CD4-positive, alpha-beta memory T cell (primary cell): Measurements from ENCODE around the gene APOL1. TPM values are rescaled to one million over a fixed set of nuclear protein-coding genes. Genes with fewer than 3 reads are reported as not detected.
A peak's percentile ranks its signal among the peaks of the same experiment; 100 is the strongest.

Experiments used
- CTCF ChIA-PET: fragments of 350-600 bp; sonication (Branson Sonifier 250); formaldehyde crosslinking; loops from one replicate; lab custom pipeline; 2021; ENCODE audit warnings: inconsistent platforms; ENCODE audit not compliant: partially characterized antibody; lab: Charles Lee
- POLR2A ChIA-PET: fragments of 350-600 bp; sonication (Branson Sonifier 250); formaldehyde crosslinking; loops from one replicate; lab custom pipeline; 2021; ENCODE audit not compliant: partially characterized antibody; lab: Charles Lee
- DNase-seq, 5 donors: peaks; one replicate each; pipeline versions ENCODE4 v3.0.0 to v3.0.0-alpha.2; 2020 to 2022; ENCODE audit warnings: mixed read lengths in 1 of 5
- H3K27ac ChIP-seq: one replicate; pipeline ENCODE4 v1.7.0; 2013; ENCODE audit warnings: low read depth, low read length
- H3K27me3 ChIP-seq: 2 replicates; pipeline ENCODE4 v1.7.0; 2013; ENCODE audit warnings: mild to moderate bottlenecking, low read length, moderate library complexity; ENCODE audit not compliant: insufficient read depth
- H3K36me3 ChIP-seq: 2 replicates; pipeline ENCODE4 v1.7.0; 2013; ENCODE audit warnings: mild to moderate bottlenecking, low read length, moderate library complexity; ENCODE audit not compliant: insufficient read depth
- H3K4me1 ChIP-seq: 2 replicates; pipeline ENCODE4 v1.7.0; 2013; ENCODE audit warnings: mild to moderate bottlenecking, low read length, moderate library complexity; ENCODE audit not compliant: insufficient read depth
- H3K4me3 ChIP-seq, 2 donors: one replicate each; pipeline ENCODE4 v1.7.0; 2013; ENCODE audit warnings: low read length in 2 of 2, mild to moderate bottlenecking in 1 of 2
- H3K9me3 ChIP-seq, 2 donors: one replicate each; pipeline ENCODE4 v1.7.0; 2013; ENCODE audit warnings: low read length in 2 of 2, control low read depth in 1 of 2; ENCODE audit not compliant: control insufficient read depth in 1 of 2
- H3K27ac Mint-ChIP-seq, 7 donors: one replicate each; pipeline ENCODE4 v1.8.0; 2020 to 2021; ENCODE audit warnings: mixed read lengths in 7 of 7, mild to moderate bottlenecking in 6 of 7, inconsistent platforms in 3 of 7, moderate library complexity in 3 of 7
- H3K27me3 Mint-ChIP-seq, 2 donors: one replicate each; pipeline ENCODE4 v1.8.0; 2020 to 2021; ENCODE audit warnings: mixed read lengths in 2 of 2
- H3K36me3 Mint-ChIP-seq, 2 donors: one replicate each; pipeline ENCODE4 v1.8.0; 2020 to 2021; ENCODE audit warnings: mixed read lengths in 2 of 2, inconsistent platforms in 1 of 2, mild to moderate bottlenecking in 1 of 2
- H3K4me1 Mint-ChIP-seq, 4 donors: one replicate each; pipeline ENCODE4 v1.8.0; 2020 to 2021; ENCODE audit warnings: mixed read lengths in 4 of 4, mild to moderate bottlenecking in 1 of 4
- H3K4me3 Mint-ChIP-seq, 8 donors: one replicate each; pipeline ENCODE4 v1.8.0; 2020 to 2021; ENCODE audit warnings: mixed read lengths in 8 of 8, mild to moderate bottlenecking in 7 of 8, moderate library complexity in 6 of 8, inconsistent platforms in 3 of 8
- H3K9me3 Mint-ChIP-seq, 8 donors: one replicate each; pipeline ENCODE4 v1.8.0; 2020 to 2021; ENCODE audit warnings: mixed read lengths in 8 of 8, mild to moderate bottlenecking in 5 of 8, inconsistent platforms in 3 of 8, moderate library complexity in 1 of 8
- intact Hi-C: fragments of 100-400 bp; cut with micrococcal nuclease; formaldehyde crosslinking; loops from one replicate; pipeline ENCODE4 v1.15.1; 2023
- polyA plus RNA-seq, 2 donors: library from polyadenylated mRNA; unstranded; fragments of 300-500 nt; fragmentation: Illumina TruSeq; gene quantifications; one replicate each; pipeline ENCODE4 v1.2.3, GENCODE V29; 2021
- total RNA-seq, 2 experiments: library from RNA; stranded (reverse); gene quantifications; one replicate each; pipeline ENCODE4 v1.2.3, GENCODE V29; 2021

Gene APOL1
- total and polyA plus RNA-seq, 4 experiments from 2014 or later = 6.3 to 31.2 (median 26.2) TPM

GRCh38 chr22:36215981-36216380 lies 37.0 kb upstream of the APOL1 start:
- H3K4me3 Mint-ChIP-seq = no peak overlapping the region
- H3K4me1 Mint-ChIP-seq = peaks cover 2 to 5% (median 3%) of the 10 kb centered on the region in 4 donors
- Histone ChIP-seq H3K9me3 (no peaks in the 10 kb centered on the region), H3K27me3 (no peaks in the 10 kb centered on the region), H3K27ac (no peak overlapping the region), H3K36me3 (no peaks in the 10 kb centered on the region), H3K4me1 (peaks cover 2% of the 10 kb centered on the region), H3K4me3 (no peak overlapping the region)
- intact Hi-C loops = no loop called here
- ChIA-PET POLR2A (no interaction called here), CTCF (interaction anchor here (1.3 to 2.2 kb wide), 3 partner anchors 11 to 150 kb away, joined by 5 to 10 read pairs (median 7); partner anchors contain the start of gene APOL2)
- H3K36me3 Mint-ChIP-seq = no peaks in the 10 kb centered on the region
- DNase-seq = no peak
- peaks cover 24 to 54% of the 10 kb centered on the region in 2 donors for H3K27me3 Mint-ChIP-seq
- peaks cover 0 to 2% (median 0%) of the 10 kb centered on the region in 8 donors for H3K9me3 Mint-ChIP-seq
- no peak overlapping the region for H3K27ac Mint-ChIP-seq

DNA sequence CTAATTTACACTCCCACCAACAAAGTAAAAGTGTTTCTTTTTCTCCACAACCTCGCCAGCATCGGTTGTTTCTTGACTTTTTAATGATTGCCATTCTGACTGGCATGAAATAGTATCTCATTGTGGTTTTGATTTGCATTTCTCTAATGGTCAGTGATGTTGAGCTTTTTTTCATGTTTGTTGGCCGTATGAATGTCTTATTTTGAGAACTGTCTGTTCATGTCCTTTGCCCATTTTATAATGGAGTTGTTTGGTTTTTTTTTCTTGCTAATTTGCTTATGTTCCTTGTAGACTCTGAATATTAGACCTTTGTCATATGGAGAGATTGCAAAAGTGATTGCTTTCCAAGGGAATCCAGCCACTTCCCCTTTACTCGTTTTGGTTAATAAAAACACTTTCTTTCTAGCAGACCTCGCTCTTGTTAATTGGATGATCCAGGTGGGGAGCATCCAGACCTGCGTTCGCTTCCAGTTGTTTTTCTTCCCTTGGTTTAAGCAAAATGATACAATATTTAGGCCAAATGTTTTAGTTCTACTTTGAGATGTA lies 34.2 kb upstream of the APOL1 start:
- Histone ChIP-seq H3K27ac (no peak overlapping the region), H3K4me3 (no peak overlapping the region), H3K36me3 (no peaks in the 10 kb centered on the region), H3K4me1 (peaks cover 3% of the 10 kb centered on the region), H3K9me3 (no peaks in the 10 kb centered on the region), H3K27me3 (no peaks in the 10 kb centered on the region)
- ChIA-PET CTCF (no interaction called here), POLR2A (interaction anchor here (1.9 kb wide), 1 partner anchor 21 kb away, joined by 4 read pairs; the partner anchor contains the start of gene APOL2)
- H3K9me3 Mint-ChIP-seq = no peaks in the 10 kb centered on the region
- H3K4me1 Mint-ChIP-seq = peaks cover 4 to 8% (median 5%) of the 10 kb centered on the region in 4 donors
- H3K27ac Mint-ChIP-seq = no peak overlapping the region
- no peak overlapping the region for H3K4me3 Mint-ChIP-seq
- peaks cover 17 to 33% of the 10 kb centered on the region in 2 donors for H3K27me3 Mint-ChIP-seq
- H3K36me3 Mint-ChIP-seq = no peaks in the 10 kb centered on the region
- DNase-seq = no peak
- intact Hi-C loops = no loop called here

GRCh38 chr22:36220451-36220921 lies 32.4 kb upstream of the APOL1 start:
- Mint-ChIP-seq H3K9me3 (no peaks in the 10 kb centered on the region), H3K4me3 (no peak overlapping the region), H3K27ac (peak overlapping the region in 2 of 7 donors; percentile 9 to 18), H3K4me1 (peaks cover 4 to 8% (median 5%) of the 10 kb centered on the region in 4 donors), H3K27me3 (peaks cover 14 to 23% of the 10 kb centered on the region in 2 donors), H3K36me3 (peaks cover 0 to 5% of the 10 kb centered on the region in 2 donors)
- Histone ChIP-seq H3K27me3 (no peaks in the 10 kb centered on the region), H3K4me1 (peaks cover 3% of the 10 kb centered on the region), H3K9me3 (no peaks in the 10 kb centered on the region), H3K36me3 (no peaks in the 10 kb centered on the region), H3K27ac (no peak overlapping the region), H3K4me3 (no peak overlapping the region)
- ChIA-PET CTCF (interaction anchor here (0.8 to 2.3 kb wide), 3 partner anchors 18 to 64 kb away, joined by 3 to 10 read pairs (median 4); partner anchors contain the start of gene APOL2), POLR2A (no interaction called here)
- no peak for DNase-seq
- intact Hi-C loops = no loop called here

DNA sequence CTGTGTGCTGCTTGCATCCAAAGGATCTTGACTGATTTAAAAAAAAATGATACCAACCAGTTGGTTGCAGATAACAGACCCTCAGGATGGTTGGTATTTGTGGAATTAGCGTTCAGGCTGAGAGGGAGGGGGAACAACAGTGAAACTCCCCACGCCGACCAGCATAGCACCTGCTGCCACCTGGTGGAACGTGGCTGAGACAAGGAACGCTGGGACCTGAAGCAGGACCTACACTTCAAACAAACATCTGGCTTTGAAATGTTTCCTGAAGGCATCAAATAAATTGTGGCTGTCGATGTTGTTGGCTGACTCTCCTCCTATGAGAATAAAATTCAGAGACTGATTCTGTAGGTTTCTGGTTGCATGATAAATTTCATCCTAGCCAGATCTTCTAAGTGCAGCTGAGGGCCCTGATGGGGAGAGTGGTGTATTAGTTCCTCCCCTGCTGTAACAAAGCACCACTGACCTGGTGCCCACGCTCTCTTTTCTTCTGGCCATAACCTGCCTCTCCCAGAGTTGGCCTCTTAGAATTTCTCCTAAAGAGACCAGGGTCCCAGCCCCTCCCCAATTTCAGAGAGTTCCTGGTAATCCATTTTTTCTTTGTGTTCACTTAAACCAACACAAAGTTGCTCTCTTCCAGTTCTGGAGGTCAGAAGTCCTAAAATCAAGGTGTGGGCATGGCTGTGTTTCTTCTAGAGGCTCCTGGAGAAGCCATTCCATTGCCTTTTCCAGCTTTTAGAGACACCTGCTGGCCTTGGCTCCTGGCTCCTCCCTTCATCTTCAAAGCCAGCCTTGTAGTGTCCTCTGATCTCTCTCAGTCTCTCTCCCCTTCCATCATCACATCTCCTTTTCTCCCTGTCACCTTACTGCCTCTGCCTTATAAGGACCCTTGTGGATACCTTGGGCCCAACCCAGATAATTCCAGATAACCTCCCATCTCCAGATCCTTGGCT lies 30.9 kb upstream of the APOL1 start:
- H3K4me3 Mint-ChIP-seq = peak overlapping the region in 7 of 8 donors; percentile 54 to 73 (median 66)
- Histone ChIP-seq H3K36me3 (no peaks in the 10 kb centered on the region), H3K9me3 (no peaks in the 10 kb centered on the region), H3K4me1 (peaks cover 3% of the 10 kb centered on the region), H3K27me3 (no peaks in the 10 kb centered on the region), H3K27ac (no peak overlapping the region), H3K4me3 (no peak overlapping the region)
- no peaks in the 10 kb centered on the region for H3K9me3 Mint-ChIP-seq
- peaks cover 9 to 14% of the 10 kb centered on the region in 2 donors for H3K27me3 Mint-ChIP-seq
- ChIA-PET POLR2A (no interaction called here), CTCF (interaction anchor here (0.9 to 2.3 kb wide), 5 partner anchors 16 to 56 kb away, joined by 3 to 10 read pairs (median 4); partner anchors contain the start of gene APOL2)
- peak overlapping the region in 3 of 7 donors; percentile 58 to 82 (median 69) for H3K27ac Mint-ChIP-seq
- intact Hi-C loops = no loop called here
- DNase-seq = peak; percentile 26 to 50 (median 37)
- peaks cover 4 to 8% (median 5%) of the 10 kb centered on the region in 4 donors for H3K4me1 Mint-ChIP-seq
- H3K36me3 Mint-ChIP-seq = peaks cover 4 to 18% of the 10 kb centered on the region in 2 donors

DNA sequence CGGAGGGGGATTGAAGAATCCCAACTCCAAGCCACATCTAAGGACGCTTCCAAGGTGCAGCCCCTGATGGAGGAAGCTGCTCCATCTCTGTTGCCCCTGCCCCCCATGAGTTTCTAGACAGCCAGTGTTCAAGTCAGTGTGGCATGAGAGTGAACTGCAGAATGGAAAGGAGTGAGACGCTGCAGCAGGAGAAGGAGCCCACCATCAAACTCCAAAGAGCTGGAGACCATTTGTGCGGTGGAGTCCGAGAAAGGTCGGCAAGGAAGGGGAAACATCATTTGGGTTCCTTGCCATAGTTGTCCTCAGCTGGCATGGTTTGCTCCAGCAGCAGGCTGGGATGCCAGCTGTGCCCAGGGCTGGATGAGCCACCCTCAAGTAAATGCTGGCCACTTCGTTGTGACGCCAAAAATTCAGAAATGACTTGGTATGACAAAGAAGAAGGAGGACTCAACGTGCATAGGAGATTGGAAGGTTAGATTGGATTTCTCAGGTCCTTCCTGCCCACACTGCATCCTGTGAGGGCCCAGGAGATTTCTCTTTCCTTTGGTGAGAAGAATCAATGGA lies 30.0 kb upstream of the APOL1 start:
- H3K9me3 ChIP-seq = no peaks in the 10 kb centered on the region
- no peak for DNase-seq
- H3K4me1 Mint-ChIP-seq = peaks cover 4 to 8% (median 5%) of the 10 kb centered on the region in 4 donors
- peak overlapping the region in 1 of 7 donors; percentile 69 for H3K27ac Mint-ChIP-seq
- H3K36me3 Mint-ChIP-seq = peaks cover 8 to 26% of the 10 kb centered on the region in 2 donors
- H3K27me3 Mint-ChIP-seq = peaks cover 5 to 10% of the 10 kb centered on the region in 2 donors
- no peaks in the 10 kb centered on the region for H3K27me3 ChIP-seq
- no peaks in the 10 kb centered on the region for H3K9me3 Mint-ChIP-seq
- ChIA-PET POLR2A (no interaction called here), CTCF (interaction anchor here (1.0 kb wide), 2 partner anchors 15 to 55 kb away, joined by 3 to 4 read pairs; no protein-coding TSS in a partner anchor)
- H3K36me3 ChIP-seq = peaks cover 8% of the 10 kb centered on the region
- intact Hi-C loops = no loop called here
- H3K4me1 ChIP-seq = peaks cover 3% of the 10 kb centered on the region
- no peak overlapping the region for H3K27ac ChIP-seq
- no peak overlapping the region for H3K4me3 ChIP-seq
- no peak overlapping the region for H3K4me3 Mint-ChIP-seq

GRCh38 chr22:36223504-36223903 lies 29.4 kb upstream of the APOL1 start:
- intact Hi-C loops = no loop called here
- H3K9me3 ChIP-seq = no peaks in the 10 kb centered on the region
- H3K4me3 ChIP-seq = no peak overlapping the region
- DNase-seq = no peak
- Mint-ChIP-seq H3K27me3 (peaks cover 3 to 5% of the 10 kb centered on the region in 2 donors), H3K4me3 (no peak overlapping the region), H3K27ac (peak overlapping the region in 1 of 7 donors; percentile 69), H3K36me3 (peaks cover 13 to 31% of the 10 kb centered on the region in 2 donors), H3K4me1 (peaks cover 4 to 8% (median 5%) of the 10 kb centered on the region in 4 donors), H3K9me3 (no peaks in the 10 kb centered on the region)
- POLR2A ChIA-PET = no interaction called here
- no peaks in the 10 kb centered on the region for H3K27me3 ChIP-seq
- peaks cover 13% of the 10 kb centered on the region for H3K36me3 ChIP-seq
- peaks cover 3% of the 10 kb centered on the region for H3K4me1 ChIP-seq
- H3K27ac ChIP-seq = no peak overlapping the region
- CTCF ChIA-PET = interaction anchor here (2.1 kb wide), 1 partner anchor 14 kb away, joined by 5 read pairs; no protein-coding TSS in a partner anchor
